ENCODE measurements around the gene ATP6V0E1. TPM values are rescaled to one million over a fixed set of nuclear protein-coding genes. Genes with fewer than 3 reads are reported as not detected.

ATP6V0E1 gene
- total and polyA plus RNA-seq, 2 of the 8 experiments (the other 6 are each of a cell fraction or from before 2014, with no cell fraction given), result 108 to 134 TPM

GRCh38 chr5:173018358-173018757 is 34.8 kb downstream of the ATP6V0E1 start:
- H3K79me2 ChIP-seq (ENCODE audit: control insufficient read depth in 1 of 2, insufficient read depth in 2 of 2, low read length in 2 of 2), result peaks cover 3 to 45% of the 10 kb centered on the region in 2 experiments; a peak in 2 of 4 replicates
- no peak overlapping the region for H3K4me2 ChIP-seq (ENCODE audit: insufficient read depth in 1 of 2, low read depth in 2 of 2, low read length in 2 of 2)
- WGBS, 2 experiments (ENCODE audit: extremely low coverage in 1 of 2, insufficient coverage in 1 of 2, insufficient read length in 1 of 2, insufficient replicate concordance in 2 of 2, low coverage in 1 of 2, low lambda C conversion rate in 2 of 2, missing lambda C conversion rate in 1 of 2), result 91% methylated on average over 4 of the region's 4 CpGs; no CpG with 5 or more reads in 1 of the 2 experiments
- no peak overlapping the region for H3K56ac ChIP-seq (replicated peaks; ENCODE audit: insufficient read length, low read depth, low read length)
- no peak overlapping the region for H3K4ac ChIP-seq (replicated peaks; ENCODE audit: insufficient read length, low read depth, low read length)
- no peak overlapping the region for H2AFZ ChIP-seq (ENCODE audit: low read length)
- H4K5ac ChIP-seq (ENCODE audit: insufficient read length, low read depth, low read length), result no peak overlapping the region
- H2AK5ac ChIP-seq (ENCODE audit: low read depth, low read length), result peak overlapping the region; percentile 65; the same call in 1 of the 2 replicates
- H3K36me3 ChIP-seq (ENCODE audit: control insufficient read depth in 2 of 4, insufficient read depth in 4 of 4, low read length in 3 of 4), result peaks cover 0 to 6% (median 6%) of the 10 kb centered on the region in 4 experiments; a peak in 2 of 8 replicates
- CTCF ChIA-PET (ENCODE audit: partially characterized antibody), result interaction anchor here (1.6 to 1.7 kb wide), 2 partner anchors 10 to 14 kb away, joined by 4 to 5 read pairs; no protein-coding TSS in a partner anchor
- no peaks in the 10 kb centered on the region for H3K27me3 ChIP-seq (replicated peaks in 1 of 4; ENCODE audit: control insufficient read depth in 3 of 4, extremely low read depth in 1 of 4, insufficient read depth in 3 of 4, low read length in 3 of 4)
- no peak overlapping the region for H4K91ac ChIP-seq (replicated peaks; ENCODE audit: insufficient read length, low read length)
- DNase-seq (ENCODE audit: low read depth in 1 of 2, low spot score in 2 of 2) (no peak), FAIRE-seq (no peak)
- no peak overlapping the region for H2BK12ac ChIP-seq (ENCODE audit: low read depth, low read length)
- H3K9ac ChIP-seq (replicated peaks in 1 of 4; ENCODE audit: extremely low read depth in 1 of 4, low read depth in 3 of 4, low read length in 3 of 4), result no peak overlapping the region
- H2BK120ac ChIP-seq (replicated peaks; ENCODE audit: low read depth, low read length), result no peak overlapping the region
- no peak overlapping the region for H3K14ac ChIP-seq (ENCODE audit: insufficient read length)
- H3K18ac ChIP-seq (ENCODE audit: extremely low read depth, low read length), result no peak overlapping the region
- H3K79me1 ChIP-seq (ENCODE audit: low read depth, low read length), result peaks cover 3% of the 10 kb centered on the region; the same call in 1 of the 2 replicates
- no peak overlapping the region for H3K27ac ChIP-seq (ENCODE audit: low read depth, low read length)
- no peak overlapping the region for H4K8ac ChIP-seq (ENCODE audit: extremely low read depth, insufficient read depth, low read length)
- peaks cover 0 to 4% of the 10 kb centered on the region in 2 experiments for H4K20me1 ChIP-seq (replicated peaks in 1 of 2; ENCODE audit: control insufficient read depth in 1 of 2, insufficient read depth in 2 of 2, low read length in 2 of 2)
- no peak overlapping the region for H2BK15ac ChIP-seq (ENCODE audit: low read length)
- peaks cover 0 to 6% (median 1%) of the 10 kb centered on the region in 4 experiments; a peak in 2 of 7 replicates for H3K4me1 ChIP-seq (replicated peaks in 1 of 4; ENCODE audit: control insufficient read depth in 3 of 4, insufficient read depth in 4 of 4, low read length in 3 of 4)
- POLR2A ChIA-PET (ENCODE audit: partially characterized antibody), result no interaction called here
- 0 out of 2 replicates have a peak overlapping the region, but pooled peaks have one; percentile 24 for H2BK5ac ChIP-seq (ENCODE audit: low read depth, low read length)
- no peaks in the 10 kb centered on the region for H3K23me2 ChIP-seq (ENCODE audit: low read depth, low read length)
- no peak overlapping the region for H3K23ac ChIP-seq (ENCODE audit: insufficient read length)
- TF ChIP-seq POU5F1 (IDR thresholded peaks at IDR 0.05; ENCODE audit: low read depth, low read length), result no peak
- TF ChIP-seq SP4 (IDR thresholded peaks at IDR 0.05; ENCODE audit: low read length), result no peak
- TF ChIP-seq SRF (IDR thresholded peaks at IDR 0.05; ENCODE audit: low read depth, low read length), result no peak
- no peak for TF ChIP-seq NRF1 (IDR thresholded peaks at IDR 0.05; ENCODE audit: low read depth, low read length)
- H3K4me3 ChIP-seq (ENCODE audit: extremely low read depth in 1 of 4, insufficient read depth in 2 of 4, low read depth in 3 of 4, low read length in 4 of 4), result no peak overlapping the region
- H3K9me3 ChIP-seq (ENCODE audit: insufficient read depth in 2 of 2, low read depth in 1 of 2, low read length in 1 of 2), result no peaks in the 10 kb centered on the region
- no peak overlapping the region for H2BK20ac ChIP-seq (ENCODE audit: low read length)
